GM20000 (cell line): ENCODE results near the gene KIRREL3.

Source experiments
- DNase-seq: peaks from one replicate; pipeline ENCODE4 v3.0.0; 2012; ENCODE audit warnings: low spot score
- CTCF ChIP-seq: IDR thresholded peaks from 2 replicates; pipeline ENCODE4 v1.5.1; 2012; ENCODE audit warnings: mild to moderate bottlenecking, control low read depth; ENCODE audit errors: extremely low read depth, missing control alignments

Gene KIRREL3

GRCh38 chr11:126702987-126703386, 297.6 kb downstream of the KIRREL3 start:
- TF ChIP-seq CTCF, result no peak
- DNase-seq, result no peak

GRCh38 chr11:126702165-126702720, 298.3 kb downstream of the KIRREL3 start:
- DNase-seq, result no peak
- TF ChIP-seq CTCF, result no peak

- DNase-seq, result no peak
- no peak for TF ChIP-seq CTCF
Observed at GRCh38 chr11:126701520-126701897, 299.1 kb downstream of the KIRREL3 start.

GRCh38 chr11:126700768-126701519, 299.6 kb downstream of the KIRREL3 start:
- no peak for TF ChIP-seq CTCF
- peak; percentile 34 for DNase-seq

- DNase-seq, result no peak
- TF ChIP-seq CTCF, result no peak
Observed at GRCh38 chr11:126698576-126698975, 302.0 kb downstream of the KIRREL3 start.

- no peak for TF ChIP-seq CTCF
- DNase-seq, result no peak
Observed at GRCh38 chr11:126697936-126698335, 302.6 kb downstream of the KIRREL3 start.

GRCh38 chr11:126696982-126697381, 303.6 kb downstream of the KIRREL3 start:
- no peak for DNase-seq
- no peak for TF ChIP-seq CTCF
